Sigmoid colon (tissue), 4 donors: ENCODE measurements around the gene KLHL2.

ENCODE experiments used
- CTCF ChIP-seq, 4 experiments: fragments of 450-650 bp in 3 of 4; fragments of 200-600 bp in 1 of 4; IDR thresholded peaks; one replicate each; pipeline ENCODE4 v1.5.1; 2016 to 2019; ENCODE audit warnings: antibody characterized with exemption in 4 of 4, mild to moderate bottlenecking in 3 of 4, moderate library complexity in 2 of 4
- POLR2A ChIP-seq, 2 donors: fragments of 450-650 bp; IDR thresholded peaks; one replicate each; pipeline ENCODE4 v1.6.1; 2016; ENCODE audit warnings: antibody characterized with exemption in 2 of 2, mild to moderate bottlenecking in 2 of 2, moderate library complexity in 2 of 2
- POLR2AphosphoS5 ChIP-seq, 4 donors: sonication (generic); formaldehyde crosslinking; IDR thresholded peaks; one replicate each; pipeline ENCODE4 v1.6.1; 2017; ENCODE audit warnings: antibody characterized with exemption in 4 of 4

- TF ChIP-seq POLR2AphosphoS5 (IDR thresholded peaks at IDR 0.05) (no peak), CTCF (IDR thresholded peaks at IDR 0.05) (no peak), POLR2A (IDR thresholded peaks at IDR 0.05) (no peak)
Observed at GRCh38 chr4:165369522-165369921, 162.2 kb downstream of the KLHL2 start.
